ENCODE measurements around the gene CCDC148. TPM values are rescaled to one million over a fixed set of nuclear protein-coding genes. Genes with fewer than 3 reads are reported as not detected.

Gene CCDC148
- total and polyA plus RNA-seq, 12 donors = 0.07 to 1.4 (median 0.66) TPM

- intact Hi-C loops (cut with DNase I) = loop anchor here in 1 of 10 donors (5.0 kb wide), 1 partner anchor 283 kb away; no protein-coding TSS in a partner anchor
- 83 to 84% methylated on average over 4 of the region's 4 CpGs for WGBS, 2 donors
- H3K36me3 ChIP-seq = peaks cover 0 to 7% (median 0%) of the 10 kb centered on the region in 9 donors
- H3K27ac ChIP-seq = no peak overlapping the region
- no peak for ATAC-seq
- no peak overlapping the region for H3K4me3 ChIP-seq
- H3K27me3 ChIP-seq = no peaks in the 10 kb centered on the region
- H3K9me3 ChIP-seq = no peaks in the 10 kb centered on the region
- peaks cover 0 to 39% (median 14%) of the 10 kb centered on the region in 9 donors for H3K4me1 ChIP-seq
- no peak for DNase-seq
- peak; percentile 17 to 58 (median 46) for TF ChIP-seq CTCF (IDR thresholded peaks at IDR 0.05)
These were observed 8.1 kb upstream of the CCDC148 start for GRCh38 chr2:158464426-158465281.

- DNase-seq = no peak
These were observed 7.0 kb upstream of the CCDC148 start for GRCh38 chr2:158463496-158464095.

GRCh38 chr2:158460632-158461297 is 4.2 kb upstream of the CCDC148 start:
- Histone ChIP-seq H3K36me3 (no peaks in the 10 kb centered on the region), H3K9me3 (no peaks in the 10 kb centered on the region), H3K4me3 (peak overlapping the region in 1 of 10 donors; percentile 5), H3K4me1 (peaks cover 0 to 61% (median 36%) of the 10 kb centered on the region in 9 donors), H3K27me3 (no peaks in the 10 kb centered on the region), H3K27ac (peak overlapping the region in 1 of 10 donors; percentile 3)
- TF ChIP-seq CTCF (IDR thresholded peaks at IDR 0.05) = peak in 6 of 9 donors; percentile 18 to 40 (median 30)
- intact Hi-C loops (cut with DNase I) = loop anchor here in 1 of 10 donors (5.0 kb wide), 1 partner anchor 287 kb away; no protein-coding TSS in a partner anchor
- ATAC-seq (no peak), DNase-seq (no peak)
- WGBS, 2 donors = 25 to 34% methylated on average over 3 of the region's 3 CpGs

More at GRCh38 chr2:158463496-158464095, 7.0 kb upstream of the CCDC148 start:
- peak in 2 of 8 donors; percentile 21 to 57 for ATAC-seq
- Histone ChIP-seq H3K27me3 (no peaks in the 10 kb centered on the region), H3K4me3 (no peak overlapping the region), H3K9me3 (no peaks in the 10 kb centered on the region), H3K27ac (no peak overlapping the region), H3K4me1 (peaks cover 0 to 49% (median 24%) of the 10 kb centered on the region in 9 donors), H3K36me3 (no peaks in the 10 kb centered on the region)
- intact Hi-C loops (cut with DNase I) = loop anchor here in 1 of 10 donors (5.0 kb wide), 1 partner anchor 284 kb away; no protein-coding TSS in a partner anchor
- 63 to 65% methylated on average over 6 of the region's 6 CpGs for WGBS, 2 donors
- TF ChIP-seq CTCF (IDR thresholded peaks at IDR 0.05) = no peak

Data from heart right ventricle (tissue), 16 donors.